CD1c-positive myeloid dendritic cell (primary cell): Measurements from ENCODE around the gene NCR2.
A peak's percentile ranks its signal among the peaks of the same experiment; 100 is the strongest.

Source experiments
- DNase-seq: peaks from one replicate; pipeline ENCODE4 v3.0.0-alpha.2; 2016; ENCODE audit errors: extremely low spot score

The NCR2 gene

GRCh38 chr6:41359617-41360313 lies 24.4 kb downstream of the NCR2 start:
- no peak for DNase-seq

GRCh38 chr6:41360314-41360685 lies 24.9 kb downstream of the NCR2 start:
- DNase-seq: no peak

GRCh38 chr6:41366150-41366549 lies 30.7 kb downstream of the NCR2 start:
- no peak for DNase-seq

- DNase-seq: no peak
Measured at GRCh38 chr6:41367061-41367460, 31.7 kb downstream of the NCR2 start.

- DNase-seq: no peak
Measured at GRCh38 chr6:41367700-41368099, 32.3 kb downstream of the NCR2 start.

GRCh38 chr6:41370488-41371111 lies 35.2 kb downstream of the NCR2 start:
- no peak for DNase-seq

GRCh38 chr6:41371461-41371991 lies 36.1 kb downstream of the NCR2 start:
- DNase-seq: peak; percentile 53

- DNase-seq: no peak
Measured at GRCh38 chr6:41371992-41372831, 36.8 kb downstream of the NCR2 start.

GRCh38 chr6:41372832-41373626 lies 37.6 kb downstream of the NCR2 start:
- no peak for DNase-seq

GRCh38 chr6:41373627-41373918 lies 38.2 kb downstream of the NCR2 start:
- DNase-seq: no peak

GRCh38 chr6:41373919-41374617 lies 38.7 kb downstream of the NCR2 start:
- DNase-seq: no peak

- DNase-seq: no peak
Measured at GRCh38 chr6:41374618-41375590, 39.5 kb downstream of the NCR2 start.

- DNase-seq: no peak
Measured at GRCh38 chr6:41375598-41376151, 40.3 kb downstream of the NCR2 start.

GRCh38 chr6:41376176-41376575 lies 40.8 kb downstream of the NCR2 start:
- DNase-seq: no peak

- no peak for DNase-seq
Measured at GRCh38 chr6:41377071-41377470, 41.7 kb downstream of the NCR2 start.

- DNase-seq: peak; percentile 83
Measured at GRCh38 chr6:41379306-41379705, 43.9 kb downstream of the NCR2 start.

GRCh38 chr6:41386594-41386993 lies 51.2 kb downstream of the NCR2 start:
- no peak for DNase-seq

GRCh38 chr6:41392246-41392645 lies 56.8 kb downstream of the NCR2 start:
- DNase-seq: no peak

GRCh38 chr6:41396335-41396734 lies 60.9 kb downstream of the NCR2 start:
- DNase-seq: no peak

- no peak for DNase-seq
Measured at GRCh38 chr6:41399424-41399823, 64.0 kb downstream of the NCR2 start.
